IPS-20b (cell line): Measurements from ENCODE around the gene PIP5K1B.

Experiments
- H3K27ac ChIP-seq: one replicate; pipeline ENCODE4 v1.5.1; 2013; ENCODE audit warnings: low read length
- H3K27me3 ChIP-seq: 2 replicates; pipeline ENCODE4 v1.6.1; 2013; ENCODE audit warnings: mild to moderate bottlenecking, low read length, inconsistent platforms; ENCODE audit not compliant: insufficient read depth
- H3K36me3 ChIP-seq: 2 replicates; pipeline ENCODE4 v1.6.1; 2013; ENCODE audit warnings: low read depth, mild to moderate bottlenecking, inconsistent platforms, low read length, moderate library complexity; ENCODE audit not compliant: insufficient read depth
- H3K4me1 ChIP-seq: 2 replicates; pipeline ENCODE4 v1.6.1; 2013; ENCODE audit warnings: mild to moderate bottlenecking, control low read depth, inconsistent platforms, low read length, moderate library complexity; ENCODE audit not compliant: insufficient read depth
- H3K4me3 ChIP-seq: 2 replicates; pipeline ENCODE4 v1.5.1; 2013; ENCODE audit warnings: mild to moderate bottlenecking, low read length, inconsistent platforms
- H3K9ac ChIP-seq: 2 replicates; pipeline ENCODE4 v1.6.1; 2013; ENCODE audit warnings: low read depth, mild to moderate bottlenecking, inconsistent platforms, low read length, moderate library complexity
- H3K9me3 ChIP-seq: 2 replicates; pipeline ENCODE4 v1.6.1; 2013; ENCODE audit warnings: mild to moderate bottlenecking, low read depth, low read length, inconsistent platforms; ENCODE audit not compliant: insufficient read depth

Gene PIP5K1B

GRCh38 chr9:68955330-68955729, 250.3 kb downstream of the PIP5K1B start:
- Histone ChIP-seq H3K27ac (no peak overlapping the region), H3K36me3 (no peaks in the 10 kb centered on the region), H3K4me1 (peaks cover 9% of the 10 kb centered on the region; the same call in 1 of the 2 replicates), H3K9ac (no peak overlapping the region), H3K27me3 (no peaks in the 10 kb centered on the region), H3K4me3 (no peak overlapping the region), H3K9me3 (no peaks in the 10 kb centered on the region)

GRCh38 chr9:68957479-68957878, 252.4 kb downstream of the PIP5K1B start:
- no peak overlapping the region for H3K4me3 ChIP-seq
- no peaks in the 10 kb centered on the region for H3K27me3 ChIP-seq
- no peaks in the 10 kb centered on the region for H3K36me3 ChIP-seq

DNA sequence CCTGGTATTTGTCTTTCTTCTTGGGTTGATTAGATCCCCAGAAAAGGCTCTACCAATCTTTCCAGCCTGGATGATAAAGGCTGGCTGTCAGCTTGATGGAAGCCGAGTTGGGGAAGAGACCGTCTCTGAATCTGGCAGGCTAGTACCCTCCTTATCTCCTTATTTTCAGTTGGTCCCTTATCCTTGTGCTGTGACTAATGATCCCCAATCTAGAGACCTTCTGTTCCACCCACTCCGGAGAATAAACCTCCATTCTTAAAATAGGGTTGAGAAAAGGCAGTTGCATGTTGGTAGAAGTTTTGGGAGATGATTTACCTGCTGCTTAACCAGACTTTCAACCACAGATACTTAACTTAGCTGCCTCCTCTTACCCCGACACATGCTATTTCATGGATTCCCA, 256.5 kb downstream of the PIP5K1B start:
- no peak overlapping the region for H3K27ac ChIP-seq
- H3K4me1 ChIP-seq = no peaks in the 10 kb centered on the region
- no peaks in the 10 kb centered on the region for H3K9me3 ChIP-seq
- H3K4me3 ChIP-seq = no peak overlapping the region
- no peaks in the 10 kb centered on the region for H3K36me3 ChIP-seq
- no peaks in the 10 kb centered on the region for H3K27me3 ChIP-seq
- no peak overlapping the region for H3K9ac ChIP-seq

More at GRCh38 chr9:68957479-68957878, 252.4 kb downstream of the PIP5K1B start:
- Histone ChIP-seq H3K9me3 (no peaks in the 10 kb centered on the region), H3K9ac (no peak overlapping the region), H3K27ac (no peak overlapping the region), H3K4me1 (no peaks in the 10 kb centered on the region)

- Histone ChIP-seq H3K9ac (no peak overlapping the region), H3K9me3 (no peaks in the 10 kb centered on the region), H3K4me3 (no peak overlapping the region), H3K27ac (no peak overlapping the region), H3K4me1 (no peaks in the 10 kb centered on the region), H3K36me3 (no peaks in the 10 kb centered on the region), H3K27me3 (no peaks in the 10 kb centered on the region)
Measured at GRCh38 chr9:68963416-68963815, 258.4 kb downstream of the PIP5K1B start.

GRCh38 chr9:68964102-68964541, 259.1 kb downstream of the PIP5K1B start:
- no peaks in the 10 kb centered on the region for H3K9me3 ChIP-seq
- no peaks in the 10 kb centered on the region for H3K36me3 ChIP-seq
- H3K4me1 ChIP-seq = no peaks in the 10 kb centered on the region
- H3K27ac ChIP-seq = no peak overlapping the region
- H3K9ac ChIP-seq = no peak overlapping the region
- no peaks in the 10 kb centered on the region for H3K27me3 ChIP-seq
- no peak overlapping the region for H3K4me3 ChIP-seq

DNA sequence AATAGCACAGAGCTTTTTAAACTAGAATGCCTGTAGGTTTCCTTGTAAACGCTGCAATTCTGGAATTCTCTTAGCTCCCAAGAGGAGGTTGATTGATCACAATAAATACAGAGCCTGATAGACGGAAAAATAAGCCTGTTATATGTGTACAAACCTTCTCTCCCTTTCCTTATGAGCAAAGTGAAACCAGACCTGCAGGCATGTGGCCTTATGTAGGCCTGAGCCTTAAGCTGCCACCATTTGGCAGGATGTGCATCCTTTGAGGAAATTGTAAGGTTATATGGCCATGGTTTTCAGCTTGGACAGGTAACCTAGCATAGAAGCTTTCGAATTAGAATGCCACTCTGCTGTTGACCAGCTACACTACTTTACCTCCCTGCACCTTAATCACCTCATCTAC, 259.7 kb downstream of the PIP5K1B start:
- H3K4me1 ChIP-seq = no peaks in the 10 kb centered on the region
- no peak overlapping the region for H3K27ac ChIP-seq
- no peaks in the 10 kb centered on the region for H3K36me3 ChIP-seq
- no peak overlapping the region for H3K9ac ChIP-seq
- H3K4me3 ChIP-seq = no peak overlapping the region
- no peaks in the 10 kb centered on the region for H3K27me3 ChIP-seq
- H3K9me3 ChIP-seq = no peaks in the 10 kb centered on the region

GRCh38 chr9:68966496-68966944, 261.5 kb downstream of the PIP5K1B start:
- no peak overlapping the region for H3K27ac ChIP-seq
- H3K4me1 ChIP-seq = no peaks in the 10 kb centered on the region
- H3K9ac ChIP-seq = no peak overlapping the region
- H3K36me3 ChIP-seq = no peaks in the 10 kb centered on the region
- no peaks in the 10 kb centered on the region for H3K27me3 ChIP-seq
- H3K9me3 ChIP-seq = no peaks in the 10 kb centered on the region
- no peak overlapping the region for H3K4me3 ChIP-seq

GRCh38 chr9:68967800-68968199, 262.8 kb downstream of the PIP5K1B start:
- no peaks in the 10 kb centered on the region for H3K9me3 ChIP-seq
- H3K4me3 ChIP-seq = no peak overlapping the region
- H3K36me3 ChIP-seq = no peaks in the 10 kb centered on the region
- H3K27me3 ChIP-seq = no peaks in the 10 kb centered on the region
- no peak overlapping the region for H3K9ac ChIP-seq
- H3K4me1 ChIP-seq = no peaks in the 10 kb centered on the region
- H3K27ac ChIP-seq = no peak overlapping the region

DNA sequence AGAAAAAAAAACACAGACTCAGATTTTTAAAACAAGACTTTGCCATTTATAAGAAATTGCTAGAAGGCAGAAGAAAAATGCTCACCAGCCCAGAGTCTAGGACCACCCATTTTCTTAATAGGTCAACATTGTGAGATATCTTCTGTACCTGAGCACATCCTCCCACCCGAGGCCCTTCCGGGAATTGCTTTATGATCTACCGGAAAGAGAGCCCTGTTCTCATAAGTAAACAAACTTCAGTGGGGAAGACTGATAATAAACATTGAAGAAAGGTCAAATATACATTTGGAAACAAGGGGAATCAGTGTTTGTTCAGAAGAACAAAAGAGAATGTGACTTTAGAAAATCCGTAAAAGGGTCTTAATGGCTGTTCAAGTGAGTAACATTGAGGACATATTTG, 264.5 kb downstream of the PIP5K1B start:
- no peaks in the 10 kb centered on the region for H3K36me3 ChIP-seq
- H3K27me3 ChIP-seq = no peaks in the 10 kb centered on the region
- H3K4me1 ChIP-seq = no peaks in the 10 kb centered on the region
- no peak overlapping the region for H3K4me3 ChIP-seq
- H3K27ac ChIP-seq = no peak overlapping the region
- no peaks in the 10 kb centered on the region for H3K9me3 ChIP-seq
- no peak overlapping the region for H3K9ac ChIP-seq

DNA sequence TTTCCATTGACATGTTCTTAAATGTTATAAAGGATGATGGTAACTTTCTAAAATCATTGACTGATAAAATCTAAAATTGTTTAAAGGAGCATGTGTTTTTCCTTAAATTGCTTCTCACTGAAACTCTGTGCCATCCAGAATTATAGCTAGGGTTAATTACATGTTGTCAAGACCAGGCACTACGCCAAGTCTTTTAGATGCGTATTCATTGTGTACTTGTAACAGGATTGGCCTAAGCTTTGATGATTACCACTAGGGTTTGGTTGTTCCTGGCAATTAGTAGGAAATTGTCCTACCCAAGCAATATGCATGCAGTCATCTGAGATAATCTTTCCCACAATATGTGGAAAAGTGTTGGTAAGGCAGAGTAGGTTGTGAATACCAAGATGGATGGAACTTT, 265.1 kb downstream of the PIP5K1B start:
- Histone ChIP-seq H3K27ac (no peak overlapping the region), H3K4me1 (no peaks in the 10 kb centered on the region), H3K36me3 (no peaks in the 10 kb centered on the region), H3K9ac (no peak overlapping the region), H3K9me3 (no peaks in the 10 kb centered on the region), H3K27me3 (no peaks in the 10 kb centered on the region), H3K4me3 (no peak overlapping the region)

DNA sequence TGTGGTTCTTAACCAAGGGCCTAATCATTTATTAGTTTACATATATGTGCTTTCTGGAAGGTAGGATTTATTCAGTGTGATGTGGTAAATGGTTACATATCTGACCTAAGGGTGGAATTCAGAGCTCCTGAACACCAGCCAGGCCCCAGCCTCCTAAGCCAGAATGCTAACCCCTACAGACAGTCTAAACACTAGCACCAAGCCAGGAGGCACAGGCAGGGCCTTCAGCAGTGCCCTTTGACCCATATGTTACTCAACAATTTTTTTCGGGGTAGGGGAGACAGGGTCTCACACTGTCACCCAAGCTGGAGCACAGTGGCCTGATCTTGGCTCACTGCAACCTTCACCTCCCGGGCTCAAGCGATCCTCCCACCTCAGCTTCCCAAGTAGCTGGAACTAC, 268.6 kb downstream of the PIP5K1B start:
- Histone ChIP-seq H3K4me3 (no peak overlapping the region), H3K27me3 (no peaks in the 10 kb centered on the region), H3K36me3 (no peaks in the 10 kb centered on the region), H3K9ac (no peak overlapping the region), H3K4me1 (no peaks in the 10 kb centered on the region), H3K27ac (no peak overlapping the region), H3K9me3 (peaks cover 13% of the 10 kb centered on the region)

DNA sequence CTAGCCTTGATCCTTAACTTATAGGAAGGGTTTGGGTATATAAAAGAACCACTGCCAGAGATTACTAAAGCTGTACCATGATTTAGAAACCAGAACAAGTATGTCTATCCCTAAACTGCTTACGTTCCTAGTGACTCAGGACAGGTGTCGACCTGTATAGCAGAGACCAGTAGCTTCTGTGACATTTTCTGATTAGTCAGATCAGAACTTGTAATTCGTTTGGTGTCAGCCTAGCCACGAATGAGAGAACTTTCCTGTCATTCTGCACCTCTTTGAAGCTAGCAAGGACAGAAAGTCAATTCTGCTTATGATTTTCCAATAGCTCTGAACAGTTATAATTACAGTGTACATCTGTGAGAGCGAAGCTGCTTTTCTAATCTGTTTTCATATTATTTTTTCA, 269.4 kb downstream of the PIP5K1B start:
- H3K27me3 ChIP-seq = no peaks in the 10 kb centered on the region
- no peak overlapping the region for H3K27ac ChIP-seq
- H3K36me3 ChIP-seq = no peaks in the 10 kb centered on the region
- no peak overlapping the region for H3K9ac ChIP-seq
- no peak overlapping the region for H3K4me3 ChIP-seq
- peaks cover 13% of the 10 kb centered on the region for H3K9me3 ChIP-seq
- H3K4me1 ChIP-seq = no peaks in the 10 kb centered on the region

DNA sequence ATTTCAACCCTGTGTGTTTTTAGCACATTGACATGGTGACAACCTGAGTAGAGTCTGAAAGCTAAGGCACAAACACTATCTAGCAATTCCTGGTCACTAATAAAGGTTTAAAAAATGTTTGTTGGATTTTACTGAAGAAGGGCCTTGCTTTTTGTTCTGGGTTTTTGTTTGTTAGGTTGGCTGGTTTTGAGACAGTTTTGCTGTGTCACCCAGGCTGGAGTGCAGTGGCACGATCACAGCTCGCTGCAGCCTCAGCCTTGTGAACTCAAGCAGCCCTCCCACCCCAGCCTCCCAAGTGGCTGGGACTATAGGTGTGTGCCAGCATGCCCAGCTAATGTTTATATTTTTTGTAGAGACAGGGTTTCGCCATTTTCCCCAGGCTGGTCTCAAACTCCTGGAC, 269.9 kb downstream of the PIP5K1B start:
- Histone ChIP-seq H3K9me3 (peaks cover 13% of the 10 kb centered on the region), H3K4me3 (no peak overlapping the region), H3K27ac (no peak overlapping the region), H3K4me1 (no peaks in the 10 kb centered on the region; the same call in 1 of the 2 replicates), H3K9ac (no peak overlapping the region), H3K27me3 (no peaks in the 10 kb centered on the region), H3K36me3 (no peaks in the 10 kb centered on the region)
